HEK293 (cell line): ENCODE data around the gene ALG3.

ENCODE experiments used
- CTCF ChIA-PET: fragments of 350-600 bp; formaldehyde crosslinking; extraction: SDS; loops from one replicate; lab custom pipeline; 2021; ENCODE audit warnings: antibody characterized with exemption; lab: Yijun Ruan, JAX
- POLR2A ChIA-PET: fragments of 300-600 bp; formaldehyde crosslinking; extraction: SDS; loops from one replicate; lab custom pipeline; 2020; ENCODE audit warnings: antibody characterized with exemption, inconsistent platforms; lab: Yijun Ruan, JAX
- H3K27ac ChIP-seq: fragments of 200-500 bp; sonication (Bioruptor generic); 2 replicates; pipeline ENCODE4 v1.5.1; 2014; ENCODE audit warnings: low read depth, low read length, control low read depth, inconsistent platforms; ENCODE audit errors: extremely low read depth
- H3K36me3 ChIP-seq, 2 experiments: fragments of 200-500 bp in 1 of 2; sonication (Bioruptor generic) in 1 of 2; 1 replicate in 1 of 2; 2 replicates in 1 of 2; pipeline ENCODE4 v1.5.1; 2014 to 2017; ENCODE audit warnings: inconsistent platforms in 2 of 2, low read length in 2 of 2; ENCODE audit not compliant: control insufficient read depth in 2 of 2, insufficient read depth in 1 of 2
- H3K4me1 ChIP-seq: fragments of 200-500 bp; sonication (Bioruptor generic); 2 replicates; pipeline ENCODE4 v1.5.1; 2014; ENCODE audit warnings: mild to moderate bottlenecking, low read length, inconsistent platforms; ENCODE audit not compliant: control insufficient read depth, insufficient read depth
- H3K4me3 ChIP-seq: 2 replicates; pipeline ENCODE4 v1.5.1; 2011; ENCODE audit warnings: low read depth, mild to moderate bottlenecking, control low read depth, low read length, moderate library complexity
- H3K9me3 ChIP-seq: fragments of 200-500 bp; sonication (Bioruptor generic); 2 replicates; pipeline ENCODE4 v1.5.1; 2014; ENCODE audit warnings: low read depth, low read length, inconsistent platforms; ENCODE audit not compliant: control insufficient read depth, insufficient read depth
- GFI1B ChIP-seq: fragments of 450-650 bp; formaldehyde crosslinking; IDR thresholded peaks from 2 replicates; pipeline ENCODE4 v1.5.1; 2016; ENCODE audit warnings: missing biosample characterization, missing genetic modification characterization
- GLIS1 ChIP-seq: fragments of 450-650 bp; formaldehyde crosslinking; IDR thresholded peaks from 2 replicates; pipeline ENCODE4 v1.5.1; 2016; ENCODE audit warnings: missing biosample characterization, missing genetic modification characterization
- HOXC10 ChIP-seq: sonication (generic); formaldehyde crosslinking; IDR thresholded peaks from 2 replicates; pipeline ENCODE4 v1.8.1; 2023; ENCODE audit warnings: mild to moderate bottlenecking, missing genetic modification reagents
- KLF16 ChIP-seq: fragments of 450-650 bp; formaldehyde crosslinking; IDR thresholded peaks from 2 replicates; pipeline ENCODE4 v1.5.1; 2017; ENCODE audit warnings: missing biosample characterization, missing genetic modification characterization
- TRIM28 ChIP-seq: IDR thresholded peaks from 2 replicates; pipeline ENCODE4 v1.6.1; 2011; ENCODE audit warnings: low read length, control low read depth, borderline replicate concordance
- ZBTB17 ChIP-seq: fragments of 450-650 bp; formaldehyde crosslinking; IDR thresholded peaks from 2 replicates; pipeline ENCODE4 v1.5.1; 2016; ENCODE audit warnings: missing biosample characterization, missing genetic modification characterization
- ZBTB21 ChIP-seq: fragments of 450-650 bp; formaldehyde crosslinking; IDR thresholded peaks from 2 replicates; pipeline ENCODE4 v1.5.1; 2017; ENCODE audit warnings: missing biosample characterization, missing genetic modification characterization
- ZIC2 ChIP-seq: fragments of 450-650 bp; formaldehyde crosslinking; IDR thresholded peaks from 2 replicates; pipeline ENCODE4 v1.5.1; 2016; ENCODE audit warnings: missing biosample characterization, missing genetic modification characterization
- ZNF112 ChIP-seq: fragments of 450-650 bp; formaldehyde crosslinking; IDR thresholded peaks from 2 replicates; pipeline ENCODE4 v1.5.0; 2017; ENCODE audit warnings: missing biosample characterization, missing genetic modification characterization
- ZNF138 ChIP-seq: fragments of 450-650 bp; formaldehyde crosslinking; IDR thresholded peaks from 2 replicates; pipeline ENCODE4 v1.5.1; 2016; ENCODE audit warnings: missing biosample characterization, missing genetic modification characterization, borderline replicate concordance
- ZNF140 ChIP-seq: fragments of 450-650 bp; formaldehyde crosslinking; IDR thresholded peaks from 2 replicates; pipeline ENCODE4 v1.5.1; 2016; ENCODE audit warnings: missing biosample characterization, missing genetic modification characterization
- ZNF202 ChIP-seq: fragments of 450-650 bp; formaldehyde crosslinking; IDR thresholded peaks from 2 replicates; pipeline ENCODE4 v1.5.1; 2016; ENCODE audit warnings: missing biosample characterization, missing genetic modification characterization, borderline replicate concordance
- ZNF239 ChIP-seq: fragments of 450-650 bp; formaldehyde crosslinking; IDR thresholded peaks from 2 replicates; pipeline ENCODE4 v1.5.1; 2016; ENCODE audit warnings: missing biosample characterization, missing genetic modification characterization
- ZNF514 ChIP-seq: fragments of 450-650 bp; formaldehyde crosslinking; IDR thresholded peaks from 2 replicates; pipeline ENCODE4 v1.5.1; 2016; ENCODE audit warnings: missing biosample characterization, missing genetic modification characterization
- ZNF624 ChIP-seq: fragments of 450-650 bp; formaldehyde crosslinking; IDR thresholded peaks from 2 replicates; pipeline ENCODE4 v1.5.1; 2017; ENCODE audit warnings: missing biosample characterization, missing genetic modification characterization
- ZNF707 ChIP-seq: fragments of 450-650 bp; formaldehyde crosslinking; IDR thresholded peaks from 2 replicates; pipeline ENCODE4 v1.5.1; 2016; ENCODE audit warnings: missing biosample characterization, missing genetic modification characterization
- ZNF791 ChIP-seq: fragments of 450-650 bp; formaldehyde crosslinking; IDR thresholded peaks from 2 replicates; pipeline ENCODE4 v1.5.1; 2016; ENCODE audit warnings: missing biosample characterization, missing genetic modification characterization
- ZNF837 ChIP-seq: fragments of 450-650 bp; formaldehyde crosslinking; IDR thresholded peaks from 2 replicates; pipeline ENCODE4 v1.5.1; 2016; ENCODE audit warnings: missing biosample characterization, missing genetic modification characterization
- TF ChIP-seq, protein P1 (sequence below): fragments of 450-650 bp; formaldehyde crosslinking; IDR thresholded peaks from 2 replicates; pipeline ENCODE4 v1.5.1; 2017; ENCODE audit warnings: missing biosample characterization, missing genetic modification characterization
- TF ChIP-seq, protein P2 (sequence below): fragments of 450-650 bp; formaldehyde crosslinking; IDR thresholded peaks from 2 replicates; pipeline ENCODE4 v1.5.1; 2016; ENCODE audit warnings: missing biosample characterization, missing genetic modification characterization
- TF ChIP-seq, protein P3 (sequence below): fragments of 450-650 bp; IDR thresholded peaks from 2 replicates; pipeline ENCODE4 v1.5.1; 2018; ENCODE audit warnings: missing biosample characterization, missing genetic modification characterization
- TF ChIP-seq, protein P4 (sequence below): sonication (generic); formaldehyde crosslinking; IDR thresholded peaks from 2 replicates; pipeline ENCODE4 v1.8.1; 2022; ENCODE audit warnings: mild to moderate bottlenecking, moderate library complexity, missing genetic modification reagents
- TF ChIP-seq, protein P5 (sequence below): fragments of 450-650 bp; formaldehyde crosslinking; IDR thresholded peaks from 2 replicates; pipeline ENCODE4 v1.5.1; 2017; ENCODE audit warnings: missing biosample characterization, missing genetic modification characterization
- TF ChIP-seq, protein P6 (sequence below): fragments of 450-650 bp; formaldehyde crosslinking; IDR thresholded peaks from 2 replicates; pipeline ENCODE4 v1.5.1; 2016; ENCODE audit warnings: missing biosample characterization, missing genetic modification characterization
- TF ChIP-seq, protein P7 (sequence below): fragments of 450-650 bp; formaldehyde crosslinking; IDR thresholded peaks from 2 replicates; pipeline ENCODE4 v1.5.1; 2016; ENCODE audit warnings: missing biosample characterization, missing genetic modification characterization

Gene ALG3

DNA sequence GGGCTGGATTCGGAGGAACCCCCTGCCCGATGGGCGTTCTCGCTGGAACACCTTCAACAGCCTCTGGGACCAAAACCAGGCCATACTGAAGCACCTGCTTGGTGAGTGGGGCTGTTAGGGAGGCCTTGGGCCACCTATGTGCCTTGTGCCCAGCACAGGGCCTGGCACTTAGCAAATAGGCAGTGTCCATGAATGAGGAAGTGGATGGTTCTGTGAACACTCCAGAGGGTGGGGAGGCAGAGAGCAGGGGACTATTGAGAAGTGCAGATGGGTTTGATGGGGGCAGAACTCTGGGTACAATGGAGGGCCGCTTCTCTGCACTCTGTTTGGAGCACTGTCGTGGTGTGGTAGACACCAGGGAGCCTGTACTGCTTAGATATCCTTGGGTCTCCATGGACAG, 28.6 kb upstream of the ALG3 start:
- H3K4me3 ChIP-seq, result no peak overlapping the region
- H3K36me3 ChIP-seq, result no peaks in the 10 kb centered on the region
- TF ChIP-seq KLF16 (tag by site-specific recombination), result no peak
- TF ChIP-seq, protein P1, sequence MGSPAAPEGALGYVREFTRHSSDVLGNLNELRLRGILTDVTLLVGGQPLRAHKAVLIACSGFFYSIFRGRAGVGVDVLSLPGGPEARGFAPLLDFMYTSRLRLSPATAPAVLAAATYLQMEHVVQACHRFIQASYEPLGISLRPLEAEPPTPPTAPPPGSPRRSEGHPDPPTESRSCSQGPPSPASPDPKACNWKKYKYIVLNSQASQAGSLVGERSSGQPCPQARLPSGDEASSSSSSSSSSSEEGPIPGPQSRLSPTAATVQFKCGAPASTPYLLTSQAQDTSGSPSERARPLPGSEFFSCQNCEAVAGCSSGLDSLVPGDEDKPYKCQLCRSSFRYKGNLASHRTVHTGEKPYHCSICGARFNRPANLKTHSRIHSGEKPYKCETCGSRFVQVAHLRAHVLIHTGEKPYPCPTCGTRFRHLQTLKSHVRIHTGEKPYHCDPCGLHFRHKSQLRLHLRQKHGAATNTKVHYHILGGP (tag by site-specific recombination), result no peak
- TF ChIP-seq, protein P2, sequence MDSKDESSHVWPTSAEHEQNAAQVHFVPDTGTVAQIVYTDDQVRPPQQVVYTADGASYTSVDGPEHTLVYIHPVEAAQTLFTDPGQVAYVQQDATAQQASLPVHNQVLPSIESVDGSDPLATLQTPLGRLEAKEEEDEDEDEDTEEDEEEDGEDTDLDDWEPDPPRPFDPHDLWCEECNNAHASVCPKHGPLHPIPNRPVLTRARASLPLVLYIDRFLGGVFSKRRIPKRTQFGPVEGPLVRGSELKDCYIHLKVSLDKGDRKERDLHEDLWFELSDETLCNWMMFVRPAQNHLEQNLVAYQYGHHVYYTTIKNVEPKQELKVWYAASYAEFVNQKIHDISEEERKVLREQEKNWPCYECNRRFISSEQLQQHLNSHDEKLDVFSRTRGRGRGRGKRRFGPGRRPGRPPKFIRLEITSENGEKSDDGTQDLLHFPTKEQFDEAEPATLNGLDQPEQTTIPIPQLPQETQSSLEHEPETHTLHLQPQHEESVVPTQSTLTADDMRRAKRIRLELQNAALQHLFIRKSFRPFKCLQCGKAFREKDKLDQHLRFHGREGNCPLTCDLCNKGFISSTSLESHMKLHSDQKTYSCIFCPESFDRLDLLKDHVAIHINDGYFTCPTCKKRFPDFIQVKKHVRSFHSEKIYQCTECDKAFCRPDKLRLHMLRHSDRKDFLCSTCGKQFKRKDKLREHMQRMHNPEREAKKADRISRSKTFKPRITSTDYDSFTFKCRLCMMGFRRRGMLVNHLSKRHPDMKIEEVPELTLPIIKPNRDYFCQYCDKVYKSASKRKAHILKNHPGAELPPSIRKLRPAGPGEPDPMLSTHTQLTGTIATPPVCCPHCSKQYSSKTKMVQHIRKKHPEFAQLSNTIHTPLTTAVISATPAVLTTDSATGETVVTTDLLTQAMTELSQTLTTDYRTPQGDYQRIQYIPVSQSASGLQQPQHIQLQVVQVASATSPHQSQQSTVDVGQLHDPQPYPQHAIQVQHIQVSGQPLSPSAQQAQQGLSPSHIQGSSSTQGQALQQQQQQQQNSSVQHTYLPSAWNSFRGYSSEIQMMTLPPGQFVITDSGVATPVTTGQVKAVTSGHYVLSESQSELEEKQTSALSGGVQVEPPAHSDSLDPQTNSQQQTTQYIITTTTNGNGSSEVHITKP (tag by site-specific recombination), result no peak
- no peak for TF ChIP-seq ZNF202
- no peak for TF ChIP-seq GFI1B (tag by site-specific recombination)
- TF ChIP-seq ZNF138, result no peak
- no peak for TF ChIP-seq ZNF514
- no peak for TF ChIP-seq ZNF837 (tag by site-specific recombination)
- TF ChIP-seq ZNF791 (tag by site-specific recombination), result no peak
- TF ChIP-seq GLIS1 (tag by site-specific recombination), result no peak
- TF ChIP-seq, protein P3, sequence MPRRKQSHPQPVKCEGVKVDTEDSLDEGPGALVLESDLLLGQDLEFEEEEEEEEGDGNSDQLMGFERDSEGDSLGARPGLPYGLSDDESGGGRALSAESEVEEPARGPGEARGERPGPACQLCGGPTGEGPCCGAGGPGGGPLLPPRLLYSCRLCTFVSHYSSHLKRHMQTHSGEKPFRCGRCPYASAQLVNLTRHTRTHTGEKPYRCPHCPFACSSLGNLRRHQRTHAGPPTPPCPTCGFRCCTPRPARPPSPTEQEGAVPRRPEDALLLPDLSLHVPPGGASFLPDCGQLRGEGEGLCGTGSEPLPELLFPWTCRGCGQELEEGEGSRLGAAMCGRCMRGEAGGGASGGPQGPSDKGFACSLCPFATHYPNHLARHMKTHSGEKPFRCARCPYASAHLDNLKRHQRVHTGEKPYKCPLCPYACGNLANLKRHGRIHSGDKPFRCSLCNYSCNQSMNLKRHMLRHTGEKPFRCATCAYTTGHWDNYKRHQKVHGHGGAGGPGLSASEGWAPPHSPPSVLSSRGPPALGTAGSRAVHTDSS (tag by site-specific recombination), result no peak
- TF ChIP-seq ZNF140, result no peak
- TF ChIP-seq ZNF239 (tag by site-specific recombination), result no peak
- no peak for TF ChIP-seq ZNF112
- TF ChIP-seq ZBTB17 (tag by site-specific recombination), result no peak
- no peak for TF ChIP-seq HOXC10
- POLR2A ChIA-PET, result no interaction called here
- H3K4me1 ChIP-seq, result no peaks in the 10 kb centered on the region
- no peaks in the 10 kb centered on the region for H3K9me3 ChIP-seq
- no peak overlapping the region for H3K27ac ChIP-seq
- CTCF ChIA-PET, result no interaction called here

DNA sequence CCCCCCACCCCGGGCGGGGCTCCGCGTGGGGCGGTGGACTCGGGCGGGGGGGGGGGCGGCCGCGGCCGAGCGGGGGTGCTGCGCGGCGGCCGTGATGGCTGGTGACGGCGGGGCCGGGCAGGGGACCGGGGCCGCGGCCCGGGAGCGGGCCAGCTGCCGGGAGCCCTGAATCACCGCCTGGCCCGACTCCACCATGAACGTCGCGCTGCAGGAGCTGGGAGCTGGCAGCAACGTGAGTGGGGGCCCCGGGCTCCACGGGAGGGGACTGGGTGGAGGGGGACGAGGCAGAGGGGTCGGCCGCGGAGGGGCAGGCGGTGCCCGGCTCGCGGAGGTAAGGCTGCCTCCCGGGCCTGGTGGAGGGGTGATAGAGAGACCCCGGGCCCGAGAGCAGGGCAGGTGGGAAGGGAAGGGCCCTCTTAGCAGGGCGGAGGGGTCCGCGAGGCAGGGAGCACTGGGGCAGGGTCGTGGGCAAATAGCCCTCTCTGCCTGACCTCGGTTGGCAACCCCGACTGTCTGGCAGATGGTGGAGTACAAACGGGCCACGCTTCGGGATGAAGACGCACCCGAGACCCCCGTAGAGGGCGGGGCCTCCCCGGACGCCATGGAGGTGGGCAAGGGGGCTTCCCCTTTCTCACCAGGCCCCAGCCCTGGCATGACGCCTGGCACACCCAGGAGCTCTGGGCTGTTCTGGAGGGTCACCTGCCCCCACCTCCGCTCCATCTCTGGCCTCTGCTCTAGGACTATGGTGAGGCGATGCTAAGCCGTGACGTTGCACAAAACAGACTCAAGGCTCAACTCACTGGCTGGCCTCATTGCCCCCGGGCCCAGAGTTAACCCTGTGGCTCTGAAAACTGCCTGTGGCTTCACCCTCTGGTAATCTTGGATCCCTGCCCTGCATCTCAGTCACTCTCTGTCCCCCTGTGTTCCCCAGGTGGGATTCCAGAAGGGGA, 27.5 kb upstream of the ALG3 start, which contains the start of gene ECE2:
TSS of gene ECE2 (plus strand) at position 62 of the 950 bp plus-strand sequence. CDS start at position 194, 132 bp downstream.
- H3K4me3 ChIP-seq, result no peak within 1 kb of the TSS
- CTCF ChIA-PET, result no interaction called here
- no peak for TF ChIP-seq ZNF624 (tag by site-specific recombination)
- TF ChIP-seq, protein P4, sequence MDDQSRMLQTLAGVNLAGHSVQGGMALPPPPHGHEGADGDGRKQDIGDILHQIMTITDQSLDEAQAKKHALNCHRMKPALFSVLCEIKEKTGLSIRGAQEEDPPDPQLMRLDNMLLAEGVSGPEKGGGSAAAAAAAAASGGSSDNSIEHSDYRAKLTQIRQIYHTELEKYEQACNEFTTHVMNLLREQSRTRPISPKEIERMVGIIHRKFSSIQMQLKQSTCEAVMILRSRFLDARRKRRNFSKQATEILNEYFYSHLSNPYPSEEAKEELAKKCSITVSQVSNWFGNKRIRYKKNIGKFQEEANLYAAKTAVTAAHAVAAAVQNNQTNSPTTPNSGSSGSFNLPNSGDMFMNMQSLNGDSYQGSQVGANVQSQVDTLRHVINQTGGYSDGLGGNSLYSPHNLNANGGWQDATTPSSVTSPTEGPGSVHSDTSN (CRISPR knock-in tag), result no peak
- TF ChIP-seq, protein P5, sequence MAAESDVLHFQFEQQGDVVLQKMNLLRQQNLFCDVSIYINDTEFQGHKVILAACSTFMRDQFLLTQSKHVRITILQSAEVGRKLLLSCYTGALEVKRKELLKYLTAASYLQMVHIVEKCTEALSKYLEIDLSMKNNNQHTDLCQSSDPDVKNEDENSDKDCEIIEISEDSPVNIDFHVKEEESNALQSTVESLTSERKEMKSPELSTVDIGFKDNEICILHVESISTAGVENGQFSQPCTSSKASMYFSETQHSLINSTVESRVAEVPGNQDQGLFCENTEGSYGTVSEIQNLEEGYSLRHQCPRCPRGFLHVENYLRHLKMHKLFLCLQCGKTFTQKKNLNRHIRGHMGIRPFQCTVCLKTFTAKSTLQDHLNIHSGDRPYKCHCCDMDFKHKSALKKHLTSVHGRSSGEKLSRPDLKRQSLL (tag by site-specific recombination), result no peak
- TF ChIP-seq ZNF837 (tag by site-specific recombination), result no peak
- no peak for TF ChIP-seq ZIC2 (tag by site-specific recombination)
- no peak for TF ChIP-seq ZBTB21 (tag by site-specific recombination)
- no peak for TF ChIP-seq ZNF707 (tag by site-specific recombination)
- TF ChIP-seq, protein P6, sequence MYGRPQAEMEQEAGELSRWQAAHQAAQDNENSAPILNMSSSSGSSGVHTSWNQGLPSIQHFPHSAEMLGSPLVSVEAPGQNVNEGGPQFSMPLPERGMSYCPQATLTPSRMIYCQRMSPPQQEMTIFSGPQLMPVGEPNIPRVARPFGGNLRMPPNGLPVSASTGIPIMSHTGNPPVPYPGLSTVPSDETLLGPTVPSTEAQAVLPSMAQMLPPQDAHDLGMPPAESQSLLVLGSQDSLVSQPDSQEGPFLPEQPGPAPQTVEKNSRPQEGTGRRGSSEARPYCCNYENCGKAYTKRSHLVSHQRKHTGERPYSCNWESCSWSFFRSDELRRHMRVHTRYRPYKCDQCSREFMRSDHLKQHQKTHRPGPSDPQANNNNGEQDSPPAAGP (tag by site-specific recombination), result no peak
- TF ChIP-seq TRIM28, result no peak
- TF ChIP-seq, protein P7, sequence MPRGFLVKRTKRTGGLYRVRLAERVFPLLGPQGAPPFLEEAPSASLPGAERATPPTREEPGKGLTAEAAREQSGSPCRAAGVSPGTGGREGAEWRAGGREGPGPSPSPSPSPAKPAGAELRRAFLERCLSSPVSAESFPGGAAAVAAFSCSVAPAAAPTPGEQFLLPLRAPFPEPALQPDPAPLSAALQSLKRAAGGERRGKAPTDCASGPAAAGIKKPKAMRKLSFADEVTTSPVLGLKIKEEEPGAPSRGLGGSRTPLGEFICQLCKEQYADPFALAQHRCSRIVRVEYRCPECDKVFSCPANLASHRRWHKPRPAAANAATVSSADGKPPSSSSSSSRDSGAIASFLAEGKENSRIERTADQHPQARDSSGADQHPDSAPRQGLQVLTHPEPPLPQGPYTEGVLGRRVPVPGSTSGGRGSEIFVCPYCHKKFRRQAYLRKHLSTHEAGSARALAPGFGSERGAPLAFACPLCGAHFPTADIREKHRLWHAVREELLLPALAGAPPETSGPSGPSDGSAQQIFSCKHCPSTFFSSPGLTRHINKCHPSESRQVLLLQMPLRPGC (tag by site-specific recombination), result no peak

More for the DNA sequence above, 27.5 kb upstream of the ALG3 start, which contains the start of gene ECE2:
- H3K27ac ChIP-seq, result no peak within 1 kb of the TSS
- no peaks in the 10 kb centered on the region for H3K9me3 ChIP-seq
- POLR2A ChIA-PET, result no interaction called here
- no peaks in the 10 kb centered on the region for H3K4me1 ChIP-seq
- H3K36me3 ChIP-seq, result no peaks in the 10 kb centered on the region
